ENCODE measurements around the gene HMX3.

GRCh38 chr10:123092635-123093414 is 42.9 kb upstream of the HMX3 start:
- TF ChIP-seq CTCF (IDR thresholded peaks at IDR 0.05; ENCODE audit: insufficient read depth, low read depth, low read length) = no peak
- no peak for TF ChIP-seq EZH2 (IDR thresholded peaks at IDR 0.05; ENCODE audit: insufficient read depth, low read length)
